Stimulated activated CD4-positive, alpha-beta T cell treated with anti-CD3 and anti-CD28 coated beads, TNF-alpha, amount 100 ng/mL, for 1 hour (primary cell): ENCODE measurements around the gene DISP3.
"Not testable (repeated sequence)": the region's sequence is repeated elsewhere in the genome, so short reads cannot be mapped to it uniquely, and the experiment has no call there.

Experiments
- DNase-seq, 3 donors: peaks; one replicate each; pipeline ENCODE4 v3.0.0-alpha.2; 2020; ENCODE audit warnings: low read depth in 3 of 3, low spot score in 1 of 3

The DISP3 gene

GRCh38 chr1:11569551-11569950, 90.6 kb downstream of the DISP3 start:
- DNase-seq = no peak

DNA sequence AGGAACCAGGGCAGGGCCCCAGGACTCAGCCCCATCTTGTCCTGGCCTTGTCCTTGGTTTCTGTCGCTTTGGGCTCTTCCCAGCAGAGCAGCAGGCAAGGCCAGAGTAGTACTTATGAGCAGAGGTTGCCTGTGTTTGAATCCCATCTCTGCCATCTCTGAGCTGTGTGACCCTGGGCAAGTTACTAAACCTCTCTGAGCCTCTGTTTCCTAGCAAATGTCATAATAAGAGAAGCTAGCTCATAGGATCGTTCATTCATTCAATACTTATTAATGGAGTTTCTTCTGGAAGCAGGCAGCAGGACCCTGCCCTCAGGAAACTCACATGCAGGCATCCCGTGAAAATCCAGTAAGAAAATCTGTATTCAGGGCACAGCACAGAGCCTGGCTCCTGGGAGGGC, 91.0 kb downstream of the DISP3 start:
- no peak for DNase-seq

DNA sequence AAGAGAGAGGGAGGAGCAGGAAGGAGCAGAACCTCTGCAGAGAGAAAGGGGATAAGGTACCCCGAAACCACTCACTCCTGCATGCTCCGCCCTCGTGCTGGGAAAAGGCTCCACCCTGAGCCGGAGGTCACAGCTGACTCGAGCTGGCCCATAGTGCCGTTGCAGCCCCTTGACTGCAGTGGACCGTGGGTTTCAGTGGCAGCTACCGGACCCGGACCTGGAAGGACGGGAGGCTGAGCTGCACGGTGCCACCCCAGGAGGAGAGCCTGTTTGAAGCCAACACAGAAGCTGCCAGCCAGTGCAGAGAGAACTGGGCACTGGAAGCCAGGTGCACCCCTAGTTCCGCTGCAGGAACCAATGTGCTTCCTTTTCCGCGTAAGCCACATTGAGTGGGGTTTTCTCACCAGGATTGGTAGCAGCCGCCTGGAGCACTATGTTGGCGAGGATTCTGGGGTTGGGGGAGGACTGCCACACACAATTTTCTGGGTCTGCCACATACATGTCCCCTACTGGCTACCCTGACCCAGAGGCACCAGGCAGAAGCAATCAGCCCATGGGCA, 91.9 kb downstream of the DISP3 start:
- no peak for DNase-seq

DNA sequence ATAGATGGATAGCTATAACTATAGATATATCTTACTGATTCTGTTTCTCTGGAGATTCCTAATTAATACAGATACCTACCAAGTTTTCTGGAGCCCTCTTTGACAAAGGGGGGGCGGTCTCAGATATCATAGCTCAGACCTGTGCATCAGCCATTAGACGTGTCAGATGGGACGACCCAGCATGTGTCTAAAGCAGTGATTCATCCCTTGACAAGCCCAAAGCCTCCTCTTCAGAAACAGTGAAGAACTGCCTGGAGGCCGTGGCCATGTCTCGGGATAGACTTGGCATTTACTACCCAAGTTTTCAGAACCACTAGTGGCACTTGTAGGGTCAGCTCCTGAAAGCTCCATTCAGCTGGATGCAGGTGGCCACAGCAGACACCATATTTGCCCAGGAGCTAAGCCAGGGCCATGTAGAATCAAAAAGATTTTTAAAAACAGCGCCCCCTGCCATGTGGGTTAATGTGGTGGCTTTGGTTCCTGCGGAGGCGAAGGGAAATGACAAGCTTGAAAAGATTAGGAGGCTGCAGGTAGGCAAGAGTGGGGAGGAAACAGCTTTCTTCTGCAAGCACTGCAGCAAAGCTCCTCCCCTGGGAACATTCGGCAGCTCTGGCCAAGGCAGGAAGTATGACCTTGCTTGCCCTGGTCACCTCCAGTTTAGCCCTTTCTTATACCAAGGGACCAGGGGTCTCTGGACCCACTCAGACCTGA, 93.1 kb downstream of the DISP3 start:
- DNase-seq = no peak

DNA sequence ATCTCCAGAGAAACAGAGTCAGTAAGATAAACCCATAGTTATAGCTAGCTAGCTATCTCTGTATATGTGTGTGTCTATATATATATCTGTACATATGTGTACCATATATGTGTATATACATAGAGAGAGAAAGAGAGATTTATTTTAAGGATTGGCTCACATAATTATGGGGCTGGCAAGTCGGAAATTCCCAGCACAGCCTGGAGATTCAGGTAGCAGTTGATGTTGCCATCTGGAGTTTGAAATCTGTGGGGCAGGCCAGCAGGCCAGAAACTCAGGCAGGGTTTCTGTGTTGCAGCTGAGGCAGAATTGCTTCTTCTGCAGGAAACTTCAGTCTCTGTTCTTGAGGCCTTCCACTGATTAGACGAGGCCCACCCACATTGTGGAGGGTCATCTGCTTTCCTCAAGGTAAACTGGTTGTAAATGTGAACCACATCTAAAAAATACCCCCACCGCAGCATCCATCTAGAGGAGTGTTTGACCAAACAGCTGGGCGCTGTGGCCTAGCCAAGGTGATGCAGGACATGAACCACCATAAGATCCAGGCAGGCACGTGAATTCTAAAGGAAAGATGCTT, 94.2 kb downstream of the DISP3 start:
- DNase-seq = no peak

GRCh38 chr1:11575553-11575952, 96.6 kb downstream of the DISP3 start:
- DNase-seq = no peak

DNA sequence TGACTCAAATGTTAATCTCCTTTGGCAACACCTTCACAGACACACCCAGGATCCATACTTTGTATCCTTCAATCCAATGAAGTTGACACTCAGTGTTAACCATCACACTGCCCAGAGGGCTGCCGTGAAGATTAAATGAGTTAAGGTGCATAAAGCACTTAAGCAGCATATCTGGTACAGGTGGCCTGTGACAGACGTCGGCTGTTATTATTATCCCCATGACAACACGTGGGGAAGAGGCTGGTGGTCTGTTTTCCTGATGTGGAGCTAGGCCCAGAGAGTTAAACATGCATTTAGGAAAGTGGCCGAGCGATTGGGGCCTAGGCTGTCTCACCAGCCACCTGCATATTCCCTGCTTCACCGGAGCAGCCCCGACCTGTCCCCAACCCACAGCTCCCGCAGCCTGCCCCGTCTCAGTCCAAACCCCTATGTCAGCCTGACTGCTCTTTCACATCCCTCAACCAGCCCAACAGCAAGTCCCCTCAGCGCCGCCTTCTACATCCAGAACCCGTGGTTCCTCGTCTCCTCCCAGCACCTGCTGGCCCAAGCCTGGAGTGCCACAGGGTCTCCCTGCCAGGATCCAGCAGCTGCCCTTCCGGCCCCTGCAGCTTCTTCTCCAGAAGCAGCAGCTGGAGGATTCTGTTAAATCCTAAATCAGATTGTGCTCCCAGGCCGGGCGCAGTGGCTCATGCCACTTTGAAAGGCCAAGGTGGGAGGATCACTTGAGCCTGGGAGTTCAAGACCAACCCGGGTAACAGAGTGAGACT, 97.3 kb downstream of the DISP3 start:
- no peak for DNase-seq

GRCh38 chr1:11578004-11578403, 99.0 kb downstream of the DISP3 start:
- no peak for DNase-seq

GRCh38 chr1:11579506-11579905, 100.6 kb downstream of the DISP3 start:
- DNase-seq = no peak

DNA sequence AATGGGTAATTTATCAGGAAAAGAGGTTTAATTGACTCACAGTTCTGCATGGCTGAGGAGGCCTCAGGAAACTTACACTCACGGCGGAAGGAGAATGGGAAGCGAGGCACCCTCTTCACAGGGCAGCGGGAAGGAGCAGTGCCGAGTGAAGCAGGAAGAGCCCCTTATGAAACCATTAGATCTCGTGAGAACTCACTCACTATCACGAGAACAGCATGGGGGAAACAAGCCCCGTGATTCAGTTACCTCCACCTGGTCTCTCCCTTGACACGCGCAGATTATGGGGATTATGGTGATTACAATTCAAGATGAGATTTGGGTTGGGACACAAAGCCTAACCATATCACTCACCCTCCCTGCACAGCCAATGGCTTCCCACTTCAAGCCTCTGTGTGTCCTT, 101.1 kb downstream of the DISP3 start:
- not testable (repeated sequence) for DNase-seq

DNA sequence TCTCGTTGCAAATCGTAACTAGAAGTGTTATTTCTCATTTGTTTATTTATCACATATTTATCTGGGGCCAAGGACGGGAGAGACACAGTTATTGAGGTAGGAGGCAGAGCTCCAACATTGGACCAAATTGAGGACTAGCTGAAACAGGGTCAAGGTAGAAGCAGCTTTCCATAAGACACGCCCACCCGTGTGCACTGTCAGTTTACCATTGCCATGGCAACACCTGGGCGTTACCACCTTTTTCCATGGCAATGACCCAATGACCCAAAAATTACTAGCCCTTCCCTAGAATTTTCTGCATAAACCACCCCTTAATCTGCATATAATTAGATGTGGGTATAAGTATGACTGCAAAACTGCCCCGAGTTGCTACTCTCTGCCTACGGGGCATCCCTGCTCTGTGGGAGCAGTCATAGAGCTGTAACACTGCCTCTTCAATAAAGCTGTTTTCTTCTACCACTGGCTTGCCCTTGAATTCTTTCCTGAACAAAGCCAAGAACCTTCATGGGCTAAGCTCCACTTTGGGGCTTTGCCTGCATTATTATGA, 102.6 kb downstream of the DISP3 start:
- DNase-seq = no peak

DNA sequence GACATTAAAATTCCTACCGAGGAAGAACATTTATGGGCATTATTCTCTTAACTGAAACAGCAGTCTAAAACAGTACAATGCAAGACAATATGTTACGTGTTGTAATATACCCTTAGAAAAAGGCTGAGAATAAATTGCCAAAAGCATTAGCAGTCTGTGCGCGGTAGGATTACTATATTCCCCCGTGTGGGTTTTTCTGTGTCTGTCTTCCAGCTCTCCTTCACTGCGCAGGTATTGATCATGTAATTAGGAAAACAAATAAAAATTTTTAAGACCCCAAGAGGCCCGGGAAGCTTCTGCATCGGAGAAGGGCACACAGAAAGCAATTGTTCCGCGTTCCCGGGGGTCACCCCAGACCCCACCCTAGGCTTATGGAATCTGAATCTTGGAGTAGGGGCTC, 106.4 kb downstream of the DISP3 start:
- DNase-seq = no peak
